ENCODE measurements around the gene ARL15.

DNA sequence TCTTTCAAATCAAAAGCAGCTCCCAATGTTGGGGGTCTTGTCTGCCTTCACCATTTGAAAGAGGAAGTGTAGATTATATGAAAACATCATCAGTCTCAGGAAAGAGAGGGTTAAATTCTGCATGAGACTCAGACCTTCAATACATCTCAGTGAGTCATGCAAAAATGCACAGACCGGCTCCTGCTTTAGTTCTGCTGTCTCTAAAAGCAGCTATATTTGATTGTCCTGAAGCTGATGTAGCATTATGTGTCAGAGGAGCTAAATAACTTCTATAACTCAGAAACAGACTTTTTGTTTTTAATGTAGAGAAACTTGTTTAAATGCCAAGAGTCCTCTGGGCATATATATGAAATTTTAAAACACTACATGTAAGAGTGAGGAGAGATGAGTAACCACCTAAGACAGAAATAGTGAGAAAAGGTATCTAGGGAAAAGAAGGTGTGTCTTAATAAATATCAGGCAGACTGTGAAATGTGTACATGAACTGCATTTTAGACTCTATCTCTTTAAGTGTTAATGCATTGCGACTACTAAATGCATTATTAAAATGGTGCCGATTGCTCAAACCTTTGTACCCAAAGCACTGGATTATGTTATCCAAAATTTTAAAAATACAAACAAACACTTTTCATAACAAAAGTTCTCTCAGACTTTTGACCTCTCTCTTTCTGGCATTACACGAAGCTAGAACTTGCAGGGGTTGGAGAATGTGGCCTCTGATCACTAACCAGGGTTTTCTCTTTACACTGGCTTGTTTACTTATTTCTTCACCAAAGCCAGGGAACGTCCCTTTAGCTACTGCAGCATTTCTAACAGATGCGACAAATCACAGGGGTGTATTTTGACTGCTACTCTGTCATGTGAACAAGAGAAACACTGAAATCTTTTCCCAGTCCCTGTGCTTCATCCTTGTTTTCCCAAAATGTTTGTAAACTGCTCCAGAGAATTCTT lies 302.3 kb downstream of the ARL15 start:
- TF ChIP-seq, protein P1, sequence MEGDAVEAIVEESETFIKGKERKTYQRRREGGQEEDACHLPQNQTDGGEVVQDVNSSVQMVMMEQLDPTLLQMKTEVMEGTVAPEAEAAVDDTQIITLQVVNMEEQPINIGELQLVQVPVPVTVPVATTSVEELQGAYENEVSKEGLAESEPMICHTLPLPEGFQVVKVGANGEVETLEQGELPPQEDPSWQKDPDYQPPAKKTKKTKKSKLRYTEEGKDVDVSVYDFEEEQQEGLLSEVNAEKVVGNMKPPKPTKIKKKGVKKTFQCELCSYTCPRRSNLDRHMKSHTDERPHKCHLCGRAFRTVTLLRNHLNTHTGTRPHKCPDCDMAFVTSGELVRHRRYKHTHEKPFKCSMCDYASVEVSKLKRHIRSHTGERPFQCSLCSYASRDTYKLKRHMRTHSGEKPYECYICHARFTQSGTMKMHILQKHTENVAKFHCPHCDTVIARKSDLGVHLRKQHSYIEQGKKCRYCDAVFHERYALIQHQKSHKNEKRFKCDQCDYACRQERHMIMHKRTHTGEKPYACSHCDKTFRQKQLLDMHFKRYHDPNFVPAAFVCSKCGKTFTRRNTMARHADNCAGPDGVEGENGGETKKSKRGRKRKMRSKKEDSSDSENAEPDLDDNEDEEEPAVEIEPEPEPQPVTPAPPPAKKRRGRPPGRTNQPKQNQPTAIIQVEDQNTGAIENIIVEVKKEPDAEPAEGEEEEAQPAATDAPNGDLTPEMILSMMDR (IDR thresholded peaks at IDR 0.05) = no peak
- TF ChIP-seq POLR2A (IDR thresholded peaks at IDR 0.05) = no peak
